Endodermal cell (in vitro differentiated cells): ENCODE data around the gene GNL1. TPM values are rescaled to one million over a fixed set of nuclear protein-coding genes. Genes with fewer than 3 reads are reported as not detected.

ENCODE experiments used
- DNase-seq: peaks from one replicate; pipeline ENCODE4 v3.0.0-alpha.2; 2017
- H3K27ac ChIP-seq: 2 replicates; pipeline ENCODE4 v1.5.1; 2013; ENCODE audit warnings: mild to moderate bottlenecking, low read depth, low read length, moderate library complexity
- H3K27me3 ChIP-seq: 2 replicates; pipeline ENCODE4 v1.6.1; 2013; ENCODE audit warnings: mild to moderate bottlenecking, low read length, moderate library complexity; ENCODE audit not compliant: insufficient read depth, control insufficient read depth, poor library complexity, severe bottlenecking
- H3K36me3 ChIP-seq: 2 replicates; pipeline ENCODE4 v1.7.0; 2013; ENCODE audit warnings: mild to moderate bottlenecking, low read length, moderate library complexity; ENCODE audit not compliant: control insufficient read depth, insufficient read depth
- H3K4me1 ChIP-seq: one replicate; pipeline ENCODE4 v1.7.0; 2013; ENCODE audit warnings: low read length; ENCODE audit not compliant: control insufficient read depth, insufficient read depth
- H3K4me3 ChIP-seq: 2 replicates; pipeline ENCODE4 v1.5.1; 2013; ENCODE audit warnings: mild to moderate bottlenecking, low read length, moderate library complexity
- H3K9ac ChIP-seq: 2 replicates; pipeline ENCODE4 v1.6.1; 2013; ENCODE audit warnings: mild to moderate bottlenecking, low read length, moderate library complexity; ENCODE audit not compliant: poor library complexity, severe bottlenecking; ENCODE audit errors: extremely low read depth
- H3K9me3 ChIP-seq: 2 replicates; pipeline ENCODE4 v1.6.1; 2013; ENCODE audit warnings: mild to moderate bottlenecking, low read length, moderate library complexity; ENCODE audit not compliant: control insufficient read depth
- H3K27ac Mint-ChIP-seq: 2 replicates; pipeline ENCODE4 v1.8.0; 2020; ENCODE audit warnings: mixed read lengths
- H3K27me3 Mint-ChIP-seq: 2 replicates; pipeline ENCODE4 v1.8.0; 2021; ENCODE audit warnings: mild to moderate bottlenecking, mixed read lengths; ENCODE audit not compliant: insufficient read depth
- H3K36me3 Mint-ChIP-seq: 2 replicates; pipeline ENCODE4 v1.8.0; 2020; ENCODE audit warnings: low read depth, mixed read lengths
- H3K4me1 Mint-ChIP-seq: 2 replicates; pipeline ENCODE4 v1.8.0; 2020; ENCODE audit warnings: mixed read lengths
- H3K4me3 Mint-ChIP-seq: 2 replicates; pipeline ENCODE4 v1.8.0; 2020; ENCODE audit warnings: mild to moderate bottlenecking, moderate library complexity, mixed read lengths
- H3K9me3 Mint-ChIP-seq: 2 replicates; pipeline ENCODE4 v1.8.0; 2020; ENCODE audit warnings: mild to moderate bottlenecking, mixed read lengths
- WGBS, 2 experiments: methylation state at CpG; one replicate each; pipeline versions ENCODE4 v1.1.5 to v1.1.7; 2013; ENCODE audit warnings: missing lambda C conversion rate in 2 of 2, mixed read lengths in 1 of 2; ENCODE audit not compliant: insufficient coverage in 1 of 2, insufficient read length in 1 of 2; 5-methylcytosine and 5-hydroxymethylcytosine counted together
- total RNA-seq, 2 donors: library from RNA; stranded (reverse); fragmentation: NEBNext Ultra II Directional in 1 of 2; extraction: Animal tissue kit (Norgen Biotek cat#: 25700) in 1 of 2; gene quantifications; 2 replicates in 1 of 2; 3 replicates in 1 of 2; pipeline ENCODE4 v1.2.1, GENCODE V29; 2021
- TF ChIP-seq, protein P1 (sequence below): fragments of 200-600 bp; sonication (generic); conservative IDR thresholded peaks from 2 replicates; pipeline ENCODE4 v1.5.0; 2021; ENCODE audit warnings: antibody characterized with exemption, mild to moderate bottlenecking

The GNL1 gene
- total RNA-seq, 2 donors from 2014 or later, result 82.1 to 93.5 TPM

DNA sequence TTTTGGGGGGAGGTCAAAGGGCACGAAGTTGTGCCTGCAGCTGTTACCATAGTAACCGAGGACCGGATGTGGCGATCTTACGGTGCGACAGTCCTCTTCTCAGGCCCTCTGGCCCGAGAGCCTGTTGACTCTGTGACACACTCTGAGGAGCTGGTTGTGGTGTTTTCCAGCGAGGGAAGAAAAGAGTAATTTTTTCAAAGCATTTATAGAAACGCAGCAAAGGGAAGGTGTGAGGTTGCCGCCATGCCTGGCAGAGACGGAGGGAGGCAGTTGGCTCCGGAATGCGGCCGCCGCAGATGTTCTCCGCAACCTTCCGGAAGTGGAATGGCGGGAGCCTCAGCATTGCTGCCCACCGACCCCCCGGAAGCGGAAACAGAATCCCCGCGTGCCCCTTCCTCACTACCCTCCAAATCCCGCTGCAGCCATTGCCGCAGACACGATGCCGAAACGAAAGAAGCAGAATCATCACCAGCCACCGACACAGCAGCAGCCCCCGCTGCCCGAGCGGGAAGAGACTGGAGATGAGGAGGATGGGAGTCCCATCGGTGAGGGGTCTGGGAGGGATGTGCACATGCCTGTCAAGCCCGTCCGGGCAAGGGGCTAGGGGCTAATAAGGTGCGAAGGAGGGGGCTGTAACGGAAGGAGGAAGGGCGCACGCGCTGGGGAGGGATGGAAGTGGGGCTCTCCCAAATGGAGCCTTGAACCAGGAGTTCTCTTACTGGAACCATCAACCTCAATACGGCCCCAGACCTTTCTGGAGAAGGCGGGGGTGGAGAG, 805 bp upstream of the GNL1 start, which contains the start of gene PRR3:
Gene PRR3, plus strand, starts transcription at position 390 of the 777 bp plus-strand sequence. Its CDS starts 50 bp downstream, at position 440.
- no peaks in the 10 kb centered on the region for H3K27me3 Mint-ChIP-seq
- peaks cover 45% of the 10 kb centered on the region for H3K36me3 Mint-ChIP-seq
- peak within 1 kb of the TSS; percentile 98 for H3K27ac Mint-ChIP-seq
- no peaks in the 10 kb centered on the region for H3K4me1 ChIP-seq
- H3K9ac ChIP-seq, result peak within 1 kb of the TSS; percentile 73
- H3K4me3 ChIP-seq, result peak within 1 kb of the TSS; percentile 89
- H3K9me3 Mint-ChIP-seq, result no peaks in the 10 kb centered on the region
- TF ChIP-seq, protein P1, sequence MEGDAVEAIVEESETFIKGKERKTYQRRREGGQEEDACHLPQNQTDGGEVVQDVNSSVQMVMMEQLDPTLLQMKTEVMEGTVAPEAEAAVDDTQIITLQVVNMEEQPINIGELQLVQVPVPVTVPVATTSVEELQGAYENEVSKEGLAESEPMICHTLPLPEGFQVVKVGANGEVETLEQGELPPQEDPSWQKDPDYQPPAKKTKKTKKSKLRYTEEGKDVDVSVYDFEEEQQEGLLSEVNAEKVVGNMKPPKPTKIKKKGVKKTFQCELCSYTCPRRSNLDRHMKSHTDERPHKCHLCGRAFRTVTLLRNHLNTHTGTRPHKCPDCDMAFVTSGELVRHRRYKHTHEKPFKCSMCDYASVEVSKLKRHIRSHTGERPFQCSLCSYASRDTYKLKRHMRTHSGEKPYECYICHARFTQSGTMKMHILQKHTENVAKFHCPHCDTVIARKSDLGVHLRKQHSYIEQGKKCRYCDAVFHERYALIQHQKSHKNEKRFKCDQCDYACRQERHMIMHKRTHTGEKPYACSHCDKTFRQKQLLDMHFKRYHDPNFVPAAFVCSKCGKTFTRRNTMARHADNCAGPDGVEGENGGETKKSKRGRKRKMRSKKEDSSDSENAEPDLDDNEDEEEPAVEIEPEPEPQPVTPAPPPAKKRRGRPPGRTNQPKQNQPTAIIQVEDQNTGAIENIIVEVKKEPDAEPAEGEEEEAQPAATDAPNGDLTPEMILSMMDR, result no peak
- H3K36me3 ChIP-seq, result peaks cover 43% of the 10 kb centered on the region
- peak within 1 kb of the TSS; percentile 89 for H3K4me3 Mint-ChIP-seq
- peaks cover 18% of the 10 kb centered on the region for H3K4me1 Mint-ChIP-seq
- peak within 1 kb of the TSS; percentile 97 for H3K27ac ChIP-seq
- DNase-seq, result peak; percentile 95
- H3K9me3 ChIP-seq, result no peaks in the 10 kb centered on the region
- no peaks in the 10 kb centered on the region for H3K27me3 ChIP-seq
- WGBS, 2 experiments, result 0% methylated on average over 20 to 42 of the region's 42 CpGs

DNA sequence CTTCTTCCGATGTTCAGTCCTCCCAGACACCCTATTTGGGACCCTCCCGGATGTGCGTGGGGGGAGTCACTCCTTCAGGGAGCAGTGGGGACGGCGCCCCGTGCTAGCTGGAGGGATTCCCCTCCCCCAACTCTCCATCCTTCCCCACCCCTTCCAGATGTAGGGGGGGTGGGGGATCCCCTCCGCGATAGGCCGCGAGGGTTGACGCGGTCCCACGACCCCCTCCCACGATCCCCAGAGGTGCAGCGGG, 548 bp downstream of the GNL1 start:
- Histone ChIP-seq H3K27me3 (no peaks in the 10 kb centered on the region), H3K9ac (peak overlapping the region; percentile 73), H3K27ac (peak overlapping the region; percentile 97), H3K4me3 (peak overlapping the region; percentile 89), H3K4me1 (no peaks in the 10 kb centered on the region), H3K9me3 (no peaks in the 10 kb centered on the region), H3K36me3 (peaks cover 43% of the 10 kb centered on the region)
- TF ChIP-seq, protein P1, result no peak
- 0% methylated on average over 10 of the region's 15 CpGs; no CpG with 5 or more reads in 1 of the 2 experiments for WGBS, 2 experiments
- Mint-ChIP-seq H3K36me3 (peaks cover 46% of the 10 kb centered on the region), H3K4me3 (peak overlapping the region; percentile 89), H3K4me1 (peaks cover 18% of the 10 kb centered on the region), H3K9me3 (no peaks in the 10 kb centered on the region), H3K27me3 (no peaks in the 10 kb centered on the region), H3K27ac (peak overlapping the region; percentile 98)
- no peak for DNase-seq

DNA sequence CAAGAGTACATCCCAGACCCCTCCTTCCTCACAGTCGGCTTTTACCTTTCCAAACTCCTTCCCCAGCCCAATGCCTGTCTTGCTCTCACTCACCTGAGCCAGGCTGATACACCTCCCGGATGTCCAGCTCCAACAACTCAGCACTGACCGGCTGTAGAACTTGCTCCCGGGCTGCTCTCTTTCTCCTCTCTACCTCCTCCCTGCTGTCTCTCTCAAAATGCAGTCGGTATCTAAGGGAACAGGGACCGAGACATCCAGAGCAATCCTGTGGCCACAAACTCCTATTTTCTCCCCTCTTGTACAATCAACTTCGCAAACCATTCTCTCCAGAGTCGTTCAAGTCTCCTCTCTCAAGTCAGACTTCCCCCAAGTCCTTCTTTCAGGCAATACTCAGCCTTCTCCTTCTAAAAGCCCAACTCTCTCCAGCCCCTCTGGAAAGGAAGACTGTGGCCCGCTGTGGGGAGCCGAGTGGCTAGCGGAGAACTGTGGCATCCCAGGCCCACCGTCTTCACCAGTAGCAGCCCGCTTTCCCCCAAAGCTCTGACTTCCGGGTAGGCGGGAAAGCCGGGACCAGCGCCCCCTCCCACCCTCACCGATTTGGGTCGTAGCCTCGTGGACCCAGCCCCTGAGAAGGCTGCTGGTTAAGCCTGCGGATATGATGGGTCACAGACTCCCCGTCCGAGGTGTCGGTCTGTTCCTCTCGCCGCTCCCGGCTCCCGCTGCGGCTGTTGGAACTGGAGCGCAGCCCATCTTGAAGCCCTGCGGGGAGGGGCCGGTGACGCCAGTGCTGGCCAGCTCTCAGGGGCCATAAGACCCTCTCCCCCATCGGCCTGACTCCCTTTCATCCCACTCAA, 1.1 kb downstream of the GNL1 start:
- Mint-ChIP-seq H3K27me3 (no peaks in the 10 kb centered on the region), H3K4me1 (peaks cover 18% of the 10 kb centered on the region), H3K36me3 (peaks cover 49% of the 10 kb centered on the region), H3K9me3 (no peaks in the 10 kb centered on the region), H3K4me3 (peak overlapping the region; percentile 89), H3K27ac (peak overlapping the region; percentile 98)
- no peaks in the 10 kb centered on the region for H3K4me1 ChIP-seq
- H3K27ac ChIP-seq, result peak overlapping the region; percentile 97
- peaks cover 48% of the 10 kb centered on the region for H3K36me3 ChIP-seq
- 12 to 30% methylated on average over 12 to 34 of the region's 34 CpGs for WGBS, 2 experiments
- DNase-seq, result peak; percentile 86
- TF ChIP-seq, protein P1, result peak; percentile 18
- H3K4me3 ChIP-seq, result peak overlapping the region; percentile 89
- no peaks in the 10 kb centered on the region for H3K27me3 ChIP-seq
- no peaks in the 10 kb centered on the region for H3K9me3 ChIP-seq
- H3K9ac ChIP-seq, result peak overlapping the region; percentile 73
